VCaP (cell line): ENCODE results near the gene MUS81.

ENCODE experiments used
- H3K27ac ChIP-seq: fragments of 450-650 bp; 2 replicates; pipeline ENCODE4 v1.5.1; 2017
- CTCF ChIP-seq: fragments of 450-650 bp; conservative IDR thresholded peaks from 2 replicates; pipeline ENCODE4 v1.5.1; 2017; ENCODE audit warnings: mild to moderate bottlenecking, moderate library complexity

Gene MUS81

DNA sequence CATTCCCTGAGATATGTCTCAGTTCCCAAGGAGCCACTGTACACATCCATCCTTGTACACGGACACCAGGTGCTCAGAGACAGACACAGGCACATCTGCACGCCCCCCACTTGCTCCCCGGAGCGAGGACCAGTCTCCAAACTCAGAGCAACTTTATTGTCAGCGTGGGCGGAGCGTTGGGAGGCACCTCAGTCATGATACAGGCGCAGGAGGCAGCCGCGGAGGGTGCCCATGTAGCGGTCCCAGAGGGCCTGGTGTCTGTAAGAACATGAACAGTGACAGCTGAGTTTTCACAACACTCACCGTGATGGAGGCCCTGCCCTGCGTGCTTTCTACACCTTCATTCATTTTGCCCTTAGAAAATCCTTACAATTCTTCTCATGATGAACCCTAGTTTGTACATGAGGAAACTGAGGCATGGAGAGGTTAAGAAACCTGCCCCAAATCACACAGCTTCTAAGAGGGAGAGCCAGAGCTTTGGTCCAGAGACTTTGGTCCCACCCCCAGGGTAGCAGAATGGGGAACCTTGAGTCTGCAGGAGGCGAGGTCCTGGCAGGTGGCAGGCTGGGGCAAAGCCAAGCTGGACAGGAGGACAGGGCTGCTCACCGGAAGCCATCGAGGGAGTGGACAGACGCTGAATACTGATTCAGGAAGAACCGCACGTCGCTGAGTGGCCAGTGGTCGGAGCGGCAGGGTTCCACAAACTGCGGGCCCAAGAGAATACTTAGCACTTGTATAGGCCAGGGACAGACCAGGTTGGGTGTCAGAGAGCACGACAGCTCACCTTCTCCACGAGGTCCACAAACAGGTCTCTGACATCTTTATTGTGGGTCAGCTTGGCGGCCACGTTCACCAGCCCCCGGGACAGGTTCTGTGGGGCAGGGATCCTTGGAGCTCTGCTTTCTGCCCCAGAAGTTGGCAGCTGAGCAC, 23.8 kb downstream of the MUS81 start:
- peak overlapping the region; percentile 94 for H3K27ac ChIP-seq
- no peak for TF ChIP-seq CTCF

DNA sequence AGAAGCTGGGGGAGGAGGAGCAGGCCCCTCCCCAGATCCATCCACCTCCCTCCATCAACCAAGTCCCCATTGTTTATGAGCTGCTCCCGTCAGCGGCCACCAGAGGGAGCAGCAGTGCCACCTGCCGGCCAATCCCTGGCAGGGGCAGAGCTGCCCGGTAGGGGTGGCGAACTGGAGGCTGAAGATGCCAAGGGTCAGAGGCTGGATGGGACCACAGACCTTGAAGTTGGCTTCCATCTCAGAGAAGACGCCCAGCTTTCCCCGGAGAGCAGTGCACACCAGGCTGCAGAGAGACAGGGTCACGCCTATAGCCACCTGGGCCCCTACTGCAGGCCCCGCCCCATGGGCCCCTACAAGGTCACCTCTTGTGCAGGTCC, 24.5 kb downstream of the MUS81 start:
- TF ChIP-seq CTCF, result peak; percentile 100
- peak overlapping the region; percentile 94 for H3K27ac ChIP-seq

- peak overlapping the region; percentile 94; the same call in 1 of the 2 replicates for H3K27ac ChIP-seq
- no peak for TF ChIP-seq CTCF
Measured at GRCh38 chr11:65885231-65885630, 25.0 kb downstream of the MUS81 start.

GRCh38 chr11:65885808-65886536, 25.7 kb downstream of the MUS81 start:
- peak overlapping the region; percentile 94 for H3K27ac ChIP-seq

GRCh38 chr11:65886826-65887722, 26.8 kb downstream of the MUS81 start:
- TF ChIP-seq CTCF, result no peak
- H3K27ac ChIP-seq, result peak overlapping the region; percentile 94

More at GRCh38 chr11:65885808-65886536, 25.7 kb downstream of the MUS81 start:
- no peak for TF ChIP-seq CTCF

- TF ChIP-seq CTCF, result no peak
- H3K27ac ChIP-seq, result peak overlapping the region; percentile 94
Measured at GRCh38 chr11:65887723-65888162, 27.5 kb downstream of the MUS81 start.
